Measurements from ENCODE around the gene CAT.
A peak's percentile ranks its signal among the peaks of the same experiment; 100 is the strongest.

Gene CAT

GRCh38 chr11:34425867-34426266 is 12.9 kb upstream of the CAT start:
- no peak for FAIRE-seq

- FAIRE-seq = no peak
These were observed 12.0 kb upstream of the CAT start for GRCh38 chr11:34426766-34427185.

- no peak for FAIRE-seq
These were observed 11.4 kb upstream of the CAT start for GRCh38 chr11:34427186-34427805.

- FAIRE-seq = no peak
These were observed 6.8 kb upstream of the CAT start for GRCh38 chr11:34431979-34432378.

- no peak for FAIRE-seq
These were observed 5.9 kb upstream of the CAT start for GRCh38 chr11:34432822-34433221.

GRCh38 chr11:34433899-34434298 is 4.8 kb upstream of the CAT start:
- no peak for FAIRE-seq

GRCh38 chr11:34437224-34438125 is 1.3 kb upstream of the CAT start:
- FAIRE-seq = peak; percentile 30

- no peak for FAIRE-seq
These were observed 970 bp downstream of the CAT start for GRCh38 chr11:34439610-34440198.

- no peak for FAIRE-seq
These were observed 3.1 kb downstream of the CAT start for GRCh38 chr11:34441814-34442213.

- FAIRE-seq = no peak
These were observed 4.4 kb downstream of the CAT start for GRCh38 chr11:34443136-34443535.

GRCh38 chr11:34444428-34444827 is 5.7 kb downstream of the CAT start:
- FAIRE-seq = no peak

GRCh38 chr11:34445956-34446355 is 7.2 kb downstream of the CAT start:
- FAIRE-seq = no peak

- no peak for FAIRE-seq
These were observed 7.7 kb downstream of the CAT start for GRCh38 chr11:34446386-34446785.

GRCh38 chr11:34447044-34447443 is 8.3 kb downstream of the CAT start:
- FAIRE-seq = no peak

GRCh38 chr11:34448223-34448994 is 9.7 kb downstream of the CAT start:
- FAIRE-seq = no peak

GRCh38 chr11:34449013-34449412 is 10.3 kb downstream of the CAT start:
- FAIRE-seq = no peak

- no peak for FAIRE-seq
These were observed 12.3 kb downstream of the CAT start for GRCh38 chr11:34451053-34451452.

GRCh38 chr11:34454308-34455032 is 15.7 kb downstream of the CAT start:
- no peak for FAIRE-seq

- FAIRE-seq = no peak
These were observed 18.9 kb downstream of the CAT start for GRCh38 chr11:34457607-34458006.

- FAIRE-seq = no peak
These were observed 19.8 kb downstream of the CAT start for GRCh38 chr11:34458525-34458924.

GRCh38 chr11:34459507-34460162 is 20.9 kb downstream of the CAT start:
- no peak for FAIRE-seq

GRCh38 chr11:34460278-34460677 is 21.5 kb downstream of the CAT start:
- no peak for FAIRE-seq

Data from A204.1 (cell line).